ENCODE data around the gene PPP1R3F. TPM values are rescaled to one million over a fixed set of nuclear protein-coding genes. Genes with fewer than 3 reads are reported as not detected.

PPP1R3F gene
- total and polyA plus RNA-seq, 11 donors, result 13.9 to 31.7 (median 22.6) TPM

DNA sequence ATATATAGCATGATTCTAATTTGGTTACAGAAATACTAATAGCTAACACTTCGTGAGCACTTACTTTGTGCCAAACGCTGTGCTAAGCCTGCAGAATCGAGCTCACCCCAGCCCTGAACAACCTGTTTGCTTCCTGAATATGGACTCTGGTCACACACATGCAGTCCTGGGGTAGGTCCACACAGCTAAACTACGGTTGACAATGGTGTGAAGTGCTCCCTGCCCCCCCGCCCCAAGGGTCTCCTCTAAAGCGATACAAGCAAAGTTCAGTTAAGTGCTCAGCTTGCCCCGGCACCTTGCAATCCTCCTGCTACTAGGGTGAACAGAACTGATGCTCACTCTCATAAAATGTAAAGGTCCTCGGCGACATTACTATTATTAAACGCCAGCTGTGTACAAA, 6.0 kb upstream of the PPP1R3F start:
- no peak for DNase-seq
- WGBS, 4 donors, result 75 to 85% (median 80%) methylated on average over 10 of the region's 10 CpGs
- intact Hi-C loops (cut with DNase I), result loop anchor here in 2 of 10 donors (10.0 kb wide), 2 partner anchors 59 to 69 kb away; partner anchors contain the start of gene SYP (in 1 of the 2)

DNA sequence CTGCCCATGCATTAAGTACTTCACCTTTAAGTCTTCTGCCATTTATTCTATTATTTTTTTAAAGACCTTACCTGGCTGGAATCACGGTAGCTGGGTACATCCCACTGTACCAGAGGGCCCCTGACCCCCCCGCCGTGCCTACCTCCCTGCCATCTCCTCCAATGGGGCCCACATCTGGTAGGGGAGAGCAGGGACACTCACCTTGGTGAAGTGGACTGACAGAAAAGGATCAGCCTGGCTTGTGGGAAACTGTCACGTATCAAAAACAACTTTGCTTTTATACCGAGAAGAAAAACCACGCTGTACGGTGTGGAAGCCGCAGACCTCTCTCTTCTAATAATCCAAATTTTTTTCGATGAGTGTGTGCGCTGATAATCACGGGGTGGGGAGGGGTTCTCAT, 5.1 kb upstream of the PPP1R3F start, which contains the start of gene FOXP3:
FOXP3 (minus strand) TSS at position 251 of the 400 bp plus-strand sequence. CDS start 6,205 bp downstream, outside the sequence.
- Histone ChIP-seq H3K27me3 (peaks cover 0 to 8% (median 0%) of the 10 kb centered on the region in 9 donors), H3K4me3 (no peak within 1 kb of the TSS), H3K9me3 (no peaks in the 10 kb centered on the region), H3K36me3 (no peaks in the 10 kb centered on the region), H3K27ac (no peak within 1 kb of the TSS), H3K4me1 (peaks cover 0 to 6% (median 0%) of the 10 kb centered on the region in 12 donors)
- DNase-seq (no peak), ATAC-seq (no peak)
- TF ChIP-seq POLR2A (IDR thresholded peaks at IDR 0.05) (no peak), CTCF (IDR thresholded peaks at IDR 0.05) (no peak)
- WGBS, 4 donors, result 79 to 91% (median 86%) methylated on average over 11 of the region's 11 CpGs
- intact Hi-C loops (cut with DNase I), result loop anchor here in 2 of 10 donors (10.0 kb wide), 2 partner anchors 60 to 70 kb away; partner anchors contain the start of gene SYP (in 1 of the 2)

More for the DNA sequence above, 6.0 kb upstream of the PPP1R3F start:
- Histone ChIP-seq H3K27ac (no peak overlapping the region), H3K27me3 (peaks cover 0 to 8% (median 0%) of the 10 kb centered on the region in 9 donors), H3K4me3 (no peak overlapping the region), H3K9me3 (no peaks in the 10 kb centered on the region), H3K4me1 (peaks cover 0 to 6% (median 0%) of the 10 kb centered on the region in 12 donors), H3K36me3 (no peaks in the 10 kb centered on the region)
- TF ChIP-seq POLR2A (IDR thresholded peaks at IDR 0.05), result no peak
- TF ChIP-seq CTCF (IDR thresholded peaks at IDR 0.05), result no peak
- no peak for ATAC-seq

- H3K36me3 ChIP-seq, result no peaks in the 10 kb centered on the region
- TF ChIP-seq POLR2A (IDR thresholded peaks at IDR 0.05), result no peak
- no peak for TF ChIP-seq CTCF (IDR thresholded peaks at IDR 0.05)
- ATAC-seq, result no peak
- no peaks in the 10 kb centered on the region for H3K9me3 ChIP-seq
- no peak overlapping the region for H3K27ac ChIP-seq
- 69 to 78% (median 74%) methylated on average over 10 of the region's 10 CpGs for WGBS, 4 donors
- H3K27me3 ChIP-seq, result peaks cover 0 to 6% (median 0%) of the 10 kb centered on the region in 9 donors
- H3K4me1 ChIP-seq, result peaks cover 0 to 23% (median 9%) of the 10 kb centered on the region in 12 donors
- DNase-seq, result no peak
- H3K4me3 ChIP-seq, result no peak overlapping the region
- intact Hi-C loops (cut with DNase I), result loop anchor here in 3 of 10 donors (5.0 to 10.0 kb wide), 3 partner anchors 62 to 74 kb away; partner anchors contain the start of gene SYP (in 1 of the 3)
These were observed 2.8 kb upstream of the PPP1R3F start for GRCh38 chrX:49266523-49267445.

DNA sequence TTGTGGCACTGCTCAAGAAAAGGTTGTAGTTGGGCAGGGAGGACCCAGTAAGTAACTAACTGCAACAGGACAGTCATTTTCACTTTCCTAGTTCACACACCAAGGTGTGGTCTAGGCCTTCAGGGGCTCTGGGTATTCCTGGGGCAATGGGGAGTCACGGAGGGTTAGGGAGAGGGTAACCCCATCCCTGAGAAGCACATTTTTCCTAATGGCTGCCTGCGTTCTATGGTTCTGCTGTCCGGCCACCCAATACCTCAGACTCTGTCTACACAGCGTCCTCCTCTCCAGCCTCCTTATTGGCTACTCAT, 937 bp upstream of the PPP1R3F start:
- Histone ChIP-seq H3K4me1 (peaks cover 0 to 31% (median 17%) of the 10 kb centered on the region in 12 donors), H3K36me3 (no peaks in the 10 kb centered on the region), H3K4me3 (peak overlapping the region in 11 of 12 donors; percentile 12 to 93 (median 75)), H3K27ac (peak overlapping the region; percentile 73 to 98 (median 90)), H3K9me3 (no peaks in the 10 kb centered on the region), H3K27me3 (no peaks in the 10 kb centered on the region)
- no peak for TF ChIP-seq POLR2A (IDR thresholded peaks at IDR 0.05)
- TF ChIP-seq CTCF (IDR thresholded peaks at IDR 0.05), result no peak
- ATAC-seq (no peak), DNase-seq (no peak)
- intact Hi-C loops (cut with DNase I), result loop anchor here in 3 of 10 donors (5.0 to 10.0 kb wide), 3 partner anchors 64 to 76 kb away; partner anchors contain the start of gene SYP (in 1 of the 3)
- 0 to 43% (median 17%) methylated on average over 4 of the region's 4 CpGs for WGBS, 4 donors
